Right ventricle myocardium inferior (tissue), 1 donor: ENCODE measurements around the gene PANK1. TPM values are rescaled to one million over a fixed set of nuclear protein-coding genes. Genes with fewer than 3 reads are reported as not detected.
A peak's percentile ranks its signal among the peaks of the same experiment; 100 is the strongest.

Experiments
- ATAC-seq: fragments of 200-7000 bp; cut with Tn5 transposase; one replicate; pipeline ENCODE4 v1.9.1; 2020; ENCODE audit warnings: mild to moderate bottlenecking, moderate library complexity
- DNase-seq: peaks from one replicate; pipeline ENCODE4 v3.0.0; 2021; ENCODE audit errors: missing footprints
- intact Hi-C: fragments of 100-400 bp; cut with DNase I; formaldehyde crosslinking; loops from one replicate; pipeline ENCODE4 v1.11.0; 2022
- long read RNA-seq: library from polyadenylated mRNA; unstranded; transcript quantifications from one replicate; pipeline ENCODE4 v2.0.0, GENCODE V29; 2021
- total RNA-seq: library from RNA; stranded (reverse); fragmentation: NEBNext Ultra II Directional; extraction: Animal tissue kit (Norgen Biotek cat#: 25700); gene quantifications from one replicate; pipeline ENCODE4 v1.2.1, GENCODE V29; 2021
- donor health status: DM: no; HTN: yes; CAD: no; lungs with severe emphysema.

Gene PANK1
- total RNA-seq = 19.0 TPM
- long read RNA-seq, full-length matches to known transcripts = 7 of 9 reads
- long read RNA-seq, partial matches to known transcripts = 1 of 9 reads
- long read RNA-seq, other reads (novel, unspliced or antisense) = 1 of 9 reads

- peak; percentile 90 for DNase-seq
- ATAC-seq = peak; percentile 62
- intact Hi-C loops = loop anchor here (1.0 kb wide), 2 partner anchors 53 to 56 kb away; partner anchors contain the start of gene KIF20B
Observed at GRCh38 chr10:89644967-89645741, at the start of gene PANK1. Gene PANK1, minus strand, starts transcription at chr10:89645242. Its CDS starts 351 bp downstream, at chr10:89644891.

- intact Hi-C loops = no loop called here
- ATAC-seq (no peak), DNase-seq (no peak)
Observed at GRCh38 chr10:89693176-89693575, 48.1 kb upstream of the PANK1 start.

GRCh38 chr10:89692416-89692815, 47.4 kb upstream of the PANK1 start:
- ATAC-seq = no peak
- intact Hi-C loops = no loop called here

DNA sequence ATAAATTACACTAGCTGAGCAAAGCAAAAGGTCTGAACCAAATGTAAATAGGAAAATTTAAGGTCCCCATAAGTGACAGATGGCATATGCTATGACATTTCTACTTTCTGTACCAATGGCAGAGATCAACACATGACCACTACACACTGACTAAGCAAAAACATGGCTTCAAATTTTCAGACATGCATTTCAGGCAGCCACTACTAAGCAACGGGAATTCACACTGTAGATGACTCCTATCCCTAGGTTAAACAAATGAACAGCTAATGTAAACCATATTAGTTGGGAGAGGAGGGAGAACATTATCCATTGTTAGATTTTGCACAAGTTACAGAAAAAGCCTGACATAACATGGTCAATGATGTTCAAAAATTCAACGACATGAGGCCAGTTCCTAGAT, 45.0 kb upstream of the PANK1 start:
- intact Hi-C loops = no loop called here
- DNase-seq (no peak), ATAC-seq (no peak)

More at GRCh38 chr10:89692416-89692815, 47.4 kb upstream of the PANK1 start:
- no peak for DNase-seq

DNA sequence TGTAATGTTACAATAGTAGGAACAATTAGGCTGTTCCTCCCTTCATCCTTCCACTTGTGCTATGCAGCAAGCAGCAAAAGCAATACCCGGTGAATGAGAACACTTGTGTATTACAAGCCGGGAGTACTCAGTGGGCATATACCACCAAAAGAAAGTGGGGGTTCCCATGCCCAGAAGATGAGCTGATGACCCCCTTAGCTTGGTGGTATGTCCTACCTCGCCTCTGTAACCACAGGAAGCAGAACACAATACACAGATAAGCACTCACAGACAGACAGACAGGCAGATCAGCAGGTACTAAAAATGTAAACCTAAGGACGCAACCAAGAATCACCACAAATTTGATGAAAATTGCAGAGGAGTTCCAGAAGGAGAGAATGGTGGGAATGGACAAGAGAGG, 40.9 kb upstream of the PANK1 start:
- DNase-seq = no peak
- no peak for ATAC-seq
- intact Hi-C loops = no loop called here

- no peak for ATAC-seq
- no peak for DNase-seq
- intact Hi-C loops = no loop called here
Observed at GRCh38 chr10:89684604-89685003, 39.6 kb upstream of the PANK1 start.

GRCh38 chr10:89683883-89684282, 38.8 kb upstream of the PANK1 start:
- ATAC-seq = no peak
- DNase-seq = no peak
- intact Hi-C loops = no loop called here

- DNase-seq = no peak
- intact Hi-C loops = no loop called here
- ATAC-seq = no peak
Observed at GRCh38 chr10:89679986-89680385, 34.9 kb upstream of the PANK1 start.

GRCh38 chr10:89677341-89677740, 32.3 kb upstream of the PANK1 start:
- intact Hi-C loops = no loop called here
- ATAC-seq (no peak), DNase-seq (no peak)

- intact Hi-C loops = no loop called here
- ATAC-seq (no peak), DNase-seq (no peak)
Observed at GRCh38 chr10:89670926-89671325, 25.9 kb upstream of the PANK1 start.

- DNase-seq = no peak
- ATAC-seq = no peak
- intact Hi-C loops = no loop called here
Observed at GRCh38 chr10:89669985-89670384, 24.9 kb upstream of the PANK1 start.

- intact Hi-C loops = no loop called here
- ATAC-seq = no peak
- no peak for DNase-seq
Observed at GRCh38 chr10:89668386-89669071, 23.5 kb upstream of the PANK1 start.

- intact Hi-C loops = no loop called here
- DNase-seq = no peak
- ATAC-seq = no peak
Observed at GRCh38 chr10:89666138-89666537, 21.1 kb upstream of the PANK1 start.

GRCh38 chr10:89665302-89665701, 20.3 kb upstream of the PANK1 start:
- DNase-seq (no peak), ATAC-seq (no peak)
- intact Hi-C loops = no loop called here

DNA sequence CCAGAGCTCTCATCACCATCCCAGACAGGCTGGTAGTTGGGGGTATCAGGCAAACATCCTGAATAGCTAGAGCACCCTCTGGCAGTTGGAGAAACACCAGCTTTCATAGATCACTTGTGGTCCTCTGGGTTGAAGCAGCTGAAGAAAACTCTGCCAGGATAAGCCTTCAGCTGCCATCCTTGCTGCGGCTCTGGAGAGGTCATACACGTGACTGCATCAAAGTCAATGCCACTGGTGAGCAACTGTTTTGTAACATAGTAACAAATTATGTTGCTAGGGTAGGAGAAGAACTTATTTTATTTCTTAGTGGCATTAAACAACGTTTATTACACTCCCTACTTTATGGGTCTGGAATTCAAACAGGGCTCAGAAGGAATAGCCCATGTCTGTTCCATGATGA, 19.2 kb upstream of the PANK1 start:
- ATAC-seq (peak; percentile 61), DNase-seq (no peak)
- intact Hi-C loops = no loop called here

DNA sequence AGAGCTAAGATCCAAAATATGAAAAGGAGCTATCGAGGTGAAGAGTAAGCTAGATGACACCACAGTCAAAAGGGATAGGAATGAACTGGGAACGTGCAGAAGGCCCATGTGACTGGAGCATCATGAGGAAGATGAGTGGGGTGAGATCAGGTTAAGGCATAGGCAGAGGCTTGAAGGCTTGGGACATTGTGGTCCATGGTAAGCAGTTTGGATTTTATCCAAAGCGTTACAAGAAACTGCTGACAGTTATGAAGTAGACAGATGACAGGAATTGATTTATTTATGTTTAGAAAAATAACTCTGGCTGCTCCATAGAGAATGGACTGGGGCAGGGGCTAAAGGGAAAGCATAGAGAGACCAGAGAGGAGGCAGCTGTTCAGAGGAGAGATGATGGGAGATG, 18.1 kb upstream of the PANK1 start:
- intact Hi-C loops = no loop called here
- ATAC-seq (peak; percentile 63), DNase-seq (no peak)

GRCh38 chr10:89662596-89662995, 17.6 kb upstream of the PANK1 start:
- ATAC-seq = no peak
- intact Hi-C loops = no loop called here
- no peak for DNase-seq

GRCh38 chr10:89659143-89660131, 14.4 kb upstream of the PANK1 start:
- intact Hi-C loops = no loop called here
- ATAC-seq (no peak), DNase-seq (no peak)

DNA sequence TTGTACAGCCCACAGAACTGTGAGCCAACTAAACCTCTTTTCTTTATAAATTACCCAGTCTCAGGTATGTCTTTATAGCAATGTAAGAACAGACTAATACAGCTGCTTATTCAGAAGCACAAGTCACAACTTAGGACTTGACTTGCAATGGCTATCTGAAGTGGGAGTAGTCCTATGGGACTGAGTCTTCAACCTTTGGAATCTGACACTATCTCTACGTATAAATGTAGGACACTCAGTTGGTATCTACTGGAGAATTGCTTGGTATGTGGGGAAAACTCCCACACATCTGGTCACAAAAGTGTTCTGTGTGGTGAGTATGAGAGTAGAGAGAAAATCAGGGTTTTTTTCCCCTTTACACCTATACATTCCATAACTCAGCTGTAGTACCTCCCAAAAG, 12.3 kb upstream of the PANK1 start:
- DNase-seq (no peak), ATAC-seq (no peak)
- intact Hi-C loops = no loop called here
